HG03575 (cell line): ENCODE data around the gene CACNB3.

Experiments used
- ATAC-seq: cut with Tn5 transposase; IDR thresholded peaks from one replicate; pipeline ENCODE4 v1.9.1; 2021; ENCODE audit not compliant: unreplicated experiment, insufficient number of reproducible peaks, low FRiP score; ENCODE audit errors: extremely low read depth

Gene CACNB3

GRCh38 chr12:48815126-48816110 lies 2.9 kb upstream of the CACNB3 start:
- ATAC-seq, result no peak

- ATAC-seq, result no peak
Measured at GRCh38 chr12:48816143-48816854, 2.0 kb upstream of the CACNB3 start.

- ATAC-seq, result no peak
Measured at GRCh38 chr12:48818831-48819590, 715 bp downstream of the CACNB3 start.

GRCh38 chr12:48819986-48820725 lies 1.9 kb downstream of the CACNB3 start:
- ATAC-seq, result no peak

GRCh38 chr12:48822139-48822538 lies 3.8 kb downstream of the CACNB3 start:
- ATAC-seq, result no peak

GRCh38 chr12:48822711-48823110 lies 4.4 kb downstream of the CACNB3 start:
- no peak for ATAC-seq

GRCh38 chr12:48823281-48823680 lies 5.0 kb downstream of the CACNB3 start:
- ATAC-seq, result no peak

GRCh38 chr12:48824112-48824511 lies 5.8 kb downstream of the CACNB3 start:
- no peak for ATAC-seq

GRCh38 chr12:48824905-48825304 lies 6.6 kb downstream of the CACNB3 start:
- ATAC-seq, result no peak

GRCh38 chr12:48826209-48826855 lies 8.0 kb downstream of the CACNB3 start:
- no peak for ATAC-seq

GRCh38 chr12:48827026-48827425 lies 8.7 kb downstream of the CACNB3 start:
- ATAC-seq, result no peak

GRCh38 chr12:48827513-48828096 lies 9.3 kb downstream of the CACNB3 start:
- no peak for ATAC-seq

GRCh38 chr12:48828293-48828692 lies 10.0 kb downstream of the CACNB3 start:
- no peak for ATAC-seq

GRCh38 chr12:48828841-48829575 lies 10.7 kb downstream of the CACNB3 start:
- ATAC-seq, result no peak

GRCh38 chr12:48831257-48831656 lies 13.0 kb downstream of the CACNB3 start:
- no peak for ATAC-seq

GRCh38 chr12:48832321-48833060 lies 14.2 kb downstream of the CACNB3 start:
- no peak for ATAC-seq

GRCh38 chr12:48838048-48838447 lies 19.8 kb downstream of the CACNB3 start:
- no peak for ATAC-seq
